Ascending aorta (tissue), 2 donors: Measurements from ENCODE around the gene PARD6G. TPM values are rescaled to one million over a fixed set of nuclear protein-coding genes. Genes with fewer than 3 reads are reported as not detected.

Source experiments
- DNase-seq, 2 donors: peaks; one replicate each; pipeline ENCODE4 v3.0.0-alpha.2; 2019; ENCODE audit warnings: low spot score in 2 of 2
- H3K27ac ChIP-seq, 2 donors: fragments of 200-600 bp; sonication (generic); one replicate each; pipeline ENCODE4 v1.5.1; 2016 to 2017; ENCODE audit warnings: mild to moderate bottlenecking in 1 of 2
- H3K27me3 ChIP-seq: fragments of 200-600 bp; sonication (generic); one replicate; pipeline ENCODE4 v1.5.1; 2017
- H3K36me3 ChIP-seq, 2 donors: fragments of 200-600 bp; sonication (generic); one replicate each; pipeline ENCODE4 v1.5.1; 2016
- H3K4me1 ChIP-seq, 2 donors: fragments of 200-600 bp; sonication (generic); one replicate each; pipeline ENCODE4 v1.5.1; 2016 to 2017; ENCODE audit warnings: mild to moderate bottlenecking in 1 of 2
- H3K4me3 ChIP-seq, 2 donors: fragments of 200-600 bp; sonication (generic); one replicate each; pipeline ENCODE4 v1.5.1; 2016 to 2017; ENCODE audit warnings: mild to moderate bottlenecking in 1 of 2
- H3K9me3 ChIP-seq, 2 donors: fragments of 200-600 bp; sonication (generic); one replicate each; pipeline ENCODE4 v1.5.1; 2016
- intact Hi-C: fragments of 100-400 bp; cut with DNase I; formaldehyde crosslinking; loops from one replicate; pipeline ENCODE4 v1.15.1; 2023
- total RNA-seq: library from RNA; depleted of rRNA; stranded (reverse); fragments of >200 nt; gene quantifications from one replicate; pipeline ENCODE4 v1.1.0, GENCODE V29; 2016
- TF ChIP-seq, protein P1 (sequence below), 3 experiments: fragments of 200-600 bp in 2 of 3; fragments of 450-650 bp in 1 of 3; sonication (generic) in 2 of 3; IDR thresholded peaks; one replicate each; pipeline ENCODE4 v1.5.1; 2016 to 2019; ENCODE audit warnings: antibody characterized with exemption in 3 of 3, mild to moderate bottlenecking in 1 of 3, moderate library complexity in 1 of 3

Gene PARD6G
- total RNA-seq, 1 donor from 2014 or later = 7.9 TPM

- Histone ChIP-seq H3K36me3 (no peaks in the 10 kb centered on the region), H3K4me3 (no peak overlapping the region), H3K9me3 (no peaks in the 10 kb centered on the region), H3K27me3 (no peaks in the 10 kb centered on the region), H3K27ac (no peak overlapping the region), H3K4me1 (no peaks in the 10 kb centered on the region)
- TF ChIP-seq, protein P1, sequence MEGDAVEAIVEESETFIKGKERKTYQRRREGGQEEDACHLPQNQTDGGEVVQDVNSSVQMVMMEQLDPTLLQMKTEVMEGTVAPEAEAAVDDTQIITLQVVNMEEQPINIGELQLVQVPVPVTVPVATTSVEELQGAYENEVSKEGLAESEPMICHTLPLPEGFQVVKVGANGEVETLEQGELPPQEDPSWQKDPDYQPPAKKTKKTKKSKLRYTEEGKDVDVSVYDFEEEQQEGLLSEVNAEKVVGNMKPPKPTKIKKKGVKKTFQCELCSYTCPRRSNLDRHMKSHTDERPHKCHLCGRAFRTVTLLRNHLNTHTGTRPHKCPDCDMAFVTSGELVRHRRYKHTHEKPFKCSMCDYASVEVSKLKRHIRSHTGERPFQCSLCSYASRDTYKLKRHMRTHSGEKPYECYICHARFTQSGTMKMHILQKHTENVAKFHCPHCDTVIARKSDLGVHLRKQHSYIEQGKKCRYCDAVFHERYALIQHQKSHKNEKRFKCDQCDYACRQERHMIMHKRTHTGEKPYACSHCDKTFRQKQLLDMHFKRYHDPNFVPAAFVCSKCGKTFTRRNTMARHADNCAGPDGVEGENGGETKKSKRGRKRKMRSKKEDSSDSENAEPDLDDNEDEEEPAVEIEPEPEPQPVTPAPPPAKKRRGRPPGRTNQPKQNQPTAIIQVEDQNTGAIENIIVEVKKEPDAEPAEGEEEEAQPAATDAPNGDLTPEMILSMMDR (IDR thresholded peaks at IDR 0.05) = no peak
- intact Hi-C loops = no loop called here
- no peak for DNase-seq
Measured at GRCh38 chr18:80200171-80200931, 47.0 kb downstream of the PARD6G start.

GRCh38 chr18:80198994-80199748 is 48.1 kb downstream of the PARD6G start:
- no peak for DNase-seq
- Histone ChIP-seq H3K36me3 (no peaks in the 10 kb centered on the region), H3K27me3 (no peaks in the 10 kb centered on the region), H3K4me1 (no peaks in the 10 kb centered on the region), H3K27ac (no peak overlapping the region), H3K4me3 (no peak overlapping the region), H3K9me3 (no peaks in the 10 kb centered on the region)
- TF ChIP-seq, protein P1 (IDR thresholded peaks at IDR 0.05) = no peak
- intact Hi-C loops = no loop called here

- TF ChIP-seq, protein P1 (IDR thresholded peaks at IDR 0.05) = no peak
- H3K9me3 ChIP-seq = no peaks in the 10 kb centered on the region
Measured at GRCh38 chr18:80198391-80198790, 48.9 kb downstream of the PARD6G start.

GRCh38 chr18:80197528-80197927 is 49.8 kb downstream of the PARD6G start:
- Histone ChIP-seq H3K36me3 (no peaks in the 10 kb centered on the region), H3K9me3 (no peaks in the 10 kb centered on the region), H3K27me3 (no peaks in the 10 kb centered on the region), H3K4me3 (no peak overlapping the region), H3K27ac (no peak overlapping the region), H3K4me1 (no peaks in the 10 kb centered on the region)
- no peak for DNase-seq
- TF ChIP-seq, protein P1 (IDR thresholded peaks at IDR 0.05) = no peak
- intact Hi-C loops = no loop called here

More at GRCh38 chr18:80198391-80198790, 48.9 kb downstream of the PARD6G start:
- Histone ChIP-seq H3K27me3 (no peaks in the 10 kb centered on the region), H3K27ac (no peak overlapping the region), H3K4me3 (no peak overlapping the region), H3K36me3 (no peaks in the 10 kb centered on the region), H3K4me1 (no peaks in the 10 kb centered on the region)
- intact Hi-C loops = no loop called here
- no peak for DNase-seq

DNA sequence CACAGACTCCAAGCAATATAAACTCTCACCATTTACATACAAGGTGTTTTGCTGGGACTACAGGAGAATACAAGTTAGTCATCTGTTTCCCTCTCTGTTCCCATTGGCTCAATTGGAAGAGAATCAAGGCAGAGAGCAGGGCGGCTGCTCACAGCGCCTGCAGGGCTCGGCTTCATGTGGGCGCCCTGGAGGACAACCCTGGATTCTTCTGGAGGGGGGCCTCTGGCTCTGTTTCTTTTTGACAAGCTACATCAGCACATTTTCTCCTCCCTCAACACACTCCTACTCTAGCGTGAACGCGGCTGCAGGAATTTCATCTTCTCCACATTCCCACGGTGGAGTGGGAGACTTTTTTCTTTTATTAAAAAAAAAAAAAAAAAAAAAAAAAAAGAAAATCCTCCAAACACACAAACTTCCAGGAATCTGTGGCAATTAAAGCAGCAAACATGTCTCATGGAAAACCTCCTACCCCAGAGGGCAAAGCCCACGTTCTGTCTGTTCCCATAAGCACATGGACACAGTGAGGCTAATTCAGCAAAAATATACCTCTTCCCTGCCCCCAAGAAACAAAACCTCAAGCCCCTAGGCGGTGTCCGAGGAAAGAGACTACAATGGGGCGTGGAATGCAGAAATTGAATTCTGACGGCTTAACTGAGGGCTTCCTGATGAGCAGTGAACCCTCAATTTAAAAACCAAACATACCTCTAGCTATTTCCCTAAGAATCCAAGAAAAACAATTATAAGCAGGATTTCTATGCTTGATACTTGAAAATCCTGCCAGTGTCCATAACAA is 50.6 kb downstream of the PARD6G start:
- H3K27me3 ChIP-seq = no peaks in the 10 kb centered on the region
- TF ChIP-seq, protein P1 (IDR thresholded peaks at IDR 0.05) = no peak
- no peaks in the 10 kb centered on the region for H3K4me1 ChIP-seq
- DNase-seq = no peak
- intact Hi-C loops = no loop called here
- H3K4me3 ChIP-seq = no peak overlapping the region
- H3K9me3 ChIP-seq = no peaks in the 10 kb centered on the region
- H3K36me3 ChIP-seq = no peaks in the 10 kb centered on the region
- H3K27ac ChIP-seq = no peak overlapping the region
